Activated CD4-positive, alpha-beta T cell treated with anti-CD3 and anti-CD28 coated beads for 36 hours (primary cell): ENCODE measurements around the gene MAP7. TPM values are rescaled to one million over a fixed set of nuclear protein-coding genes. Genes with fewer than 3 reads are reported as not detected.

Source experiments
- ATAC-seq: fragments of 200-7000 bp; cut with Tn5 transposase; one replicate; pipeline ENCODE4 v1.10.0; 2021; ENCODE audit warnings: mild to moderate bottlenecking, moderate library complexity
- CTCF ChIA-PET: fragments of 350-600 bp; sonication (Branson Sonifier 250); formaldehyde crosslinking; loops from one replicate; lab custom pipeline; 2021; ENCODE audit warnings: antibody characterized with exemption; lab: Charles Lee
- POLR2A ChIA-PET: fragments of 350-600 bp; sonication (Branson Sonifier 250); formaldehyde crosslinking; loops from one replicate; lab custom pipeline; 2021; ENCODE audit warnings: antibody characterized with exemption, inconsistent platforms; lab: Charles Lee
- DNase-seq: peaks from one replicate; pipeline ENCODE4 v3.0.0-alpha.2; 2020
- H3K27ac Mint-ChIP-seq: one replicate; pipeline ENCODE4 v1.8.0; 2021; ENCODE audit warnings: mixed read lengths
- H3K27me3 Mint-ChIP-seq: one replicate; pipeline ENCODE4 v1.8.0; 2021; ENCODE audit warnings: mixed read lengths
- H3K36me3 Mint-ChIP-seq: one replicate; pipeline ENCODE4 v1.8.0; 2021; ENCODE audit warnings: low read depth, mixed read lengths
- H3K4me1 Mint-ChIP-seq: one replicate; pipeline ENCODE4 v1.8.0; 2021; ENCODE audit warnings: mixed read lengths
- H3K4me3 Mint-ChIP-seq: one replicate; pipeline ENCODE4 v1.8.0; 2021; ENCODE audit warnings: mild to moderate bottlenecking, moderate library complexity, mixed read lengths
- H3K9me3 Mint-ChIP-seq: one replicate; pipeline ENCODE4 v1.8.0; 2021; ENCODE audit warnings: low read depth, mixed read lengths
- intact Hi-C, 2 experiments: fragments of 100-400 bp; cut with DNase I in 1 of 2; cut with micrococcal nuclease in 1 of 2; formaldehyde crosslinking; loops; one replicate each; pipeline versions ENCODE4 v1.14.2 to v1.15.1; 2022 to 2024; cut with DNase I, micrococcal nuclease
- total RNA-seq, 2 experiments: library from RNA; stranded (reverse); gene quantifications; one replicate each; pipeline ENCODE4 v1.2.3, GENCODE V29; 2021

Gene MAP7
- total RNA-seq, 2 experiments from 2014 or later = 2.1 to 3.1 TPM

DNA sequence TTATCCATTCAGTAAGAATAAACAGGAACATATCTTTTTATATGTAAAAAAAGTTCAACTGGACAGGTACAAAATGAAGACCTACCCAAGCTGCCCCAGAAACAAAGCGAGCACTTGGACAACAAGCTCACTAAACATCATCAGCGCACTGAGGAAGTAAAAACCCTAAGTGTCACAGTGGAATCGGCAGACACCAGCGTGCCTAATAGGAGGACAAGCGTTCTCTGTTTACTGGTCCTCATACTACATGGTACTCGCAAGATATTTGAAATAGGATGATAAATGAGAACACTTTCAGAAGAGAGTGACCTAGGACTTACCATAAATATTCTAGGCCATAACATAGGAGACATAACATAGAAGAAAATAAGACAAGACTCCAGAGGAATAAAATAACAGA, 18.2 kb downstream of the MAP7 start:
- ChIA-PET POLR2A (no interaction called here), CTCF (no interaction called here)
- H3K36me3 Mint-ChIP-seq = no peaks in the 10 kb centered on the region
- H3K4me1 Mint-ChIP-seq = no peaks in the 10 kb centered on the region
- no peaks in the 10 kb centered on the region for H3K9me3 Mint-ChIP-seq
- ATAC-seq = no peak
- intact Hi-C loops = no loop called here
- peaks cover 5% of the 10 kb centered on the region for H3K27me3 Mint-ChIP-seq
- H3K27ac Mint-ChIP-seq = no peak overlapping the region
- no peak overlapping the region for H3K4me3 Mint-ChIP-seq
- DNase-seq = no peak

DNA sequence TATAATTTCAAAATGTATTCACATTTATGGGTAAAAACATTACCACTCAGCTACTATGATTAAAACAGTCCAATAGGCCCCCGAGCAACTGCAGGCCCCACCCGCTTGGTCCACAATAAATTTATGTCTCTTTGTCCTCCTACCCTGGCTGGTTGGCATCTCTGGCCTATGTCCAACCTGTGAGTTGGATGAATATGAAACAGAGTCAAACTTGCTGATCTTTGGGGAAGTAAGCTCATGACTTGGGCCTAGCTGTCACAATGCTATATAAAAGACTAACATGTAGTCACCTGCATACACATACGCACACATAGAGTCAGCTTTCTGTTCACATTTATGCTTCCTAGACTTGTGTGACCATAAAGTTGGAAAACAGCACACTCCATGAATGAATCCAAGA, 20.5 kb downstream of the MAP7 start:
- ChIA-PET CTCF (interaction anchor here (0.8 to 1.2 kb wide), 3 partner anchors 18 to 22 kb away, joined by 3 to 4 read pairs (median 4); partner anchors contain the start of gene MAP7), POLR2A (no interaction called here)
- Mint-ChIP-seq H3K27me3 (peaks cover 5% of the 10 kb centered on the region), H3K4me3 (no peak overlapping the region), H3K4me1 (peaks cover 18% of the 10 kb centered on the region), H3K9me3 (no peaks in the 10 kb centered on the region), H3K36me3 (no peaks in the 10 kb centered on the region), H3K27ac (no peak overlapping the region)
- intact Hi-C loops = no loop called here
- no peak for ATAC-seq
- DNase-seq = no peak

DNA sequence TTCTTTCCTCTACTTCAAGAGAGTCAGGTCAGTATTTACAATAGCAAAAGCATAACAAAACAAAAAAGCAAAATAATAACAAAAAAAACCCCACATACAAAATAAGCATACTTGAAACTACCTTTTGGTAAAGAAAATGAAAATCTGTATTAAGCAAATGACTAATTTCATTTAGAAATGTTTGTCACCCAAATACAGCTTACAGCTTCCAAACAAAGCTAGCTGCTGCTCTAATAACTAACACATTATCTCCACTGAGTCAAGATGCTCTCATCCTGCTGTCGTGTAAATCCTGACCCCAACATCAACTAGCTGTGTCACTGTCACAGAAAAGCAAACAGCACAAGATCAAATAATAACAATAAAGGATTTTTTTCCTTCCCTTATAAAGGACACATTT, 21.7 kb downstream of the MAP7 start:
- Mint-ChIP-seq H3K27me3 (peaks cover 2% of the 10 kb centered on the region), H3K9me3 (no peaks in the 10 kb centered on the region), H3K36me3 (no peaks in the 10 kb centered on the region), H3K27ac (no peak overlapping the region), H3K4me3 (no peak overlapping the region), H3K4me1 (peaks cover 20% of the 10 kb centered on the region)
- DNase-seq (no peak), ATAC-seq (no peak)
- intact Hi-C loops = no loop called here
- CTCF ChIA-PET = no interaction called here
- POLR2A ChIA-PET = no interaction called here

DNA sequence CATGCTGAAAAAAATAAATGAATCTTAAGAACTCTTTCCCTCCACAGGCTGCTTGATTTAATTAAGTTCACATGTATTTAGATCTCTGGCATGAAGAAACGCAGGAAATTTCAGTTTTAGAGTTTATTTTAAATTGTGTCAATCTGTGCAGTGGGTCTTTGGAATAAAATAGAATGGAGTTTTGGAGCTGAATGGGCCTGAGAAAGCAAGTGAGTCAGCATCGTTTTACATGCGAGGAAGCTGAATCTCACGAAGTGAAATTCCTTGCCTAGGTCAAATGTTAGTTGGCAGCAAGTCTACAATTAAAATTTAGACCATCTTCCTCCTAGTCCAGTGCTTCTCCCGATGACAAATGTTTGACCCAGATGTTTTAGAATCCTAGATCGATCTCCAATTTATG, 22.4 kb downstream of the MAP7 start:
- Mint-ChIP-seq H3K4me3 (no peak overlapping the region), H3K36me3 (no peaks in the 10 kb centered on the region), H3K4me1 (peaks cover 20% of the 10 kb centered on the region), H3K27ac (no peak overlapping the region), H3K9me3 (no peaks in the 10 kb centered on the region), H3K27me3 (peaks cover 2% of the 10 kb centered on the region)
- POLR2A ChIA-PET = no interaction called here
- CTCF ChIA-PET = no interaction called here
- DNase-seq (no peak), ATAC-seq (no peak)
- intact Hi-C loops = no loop called here

DNA sequence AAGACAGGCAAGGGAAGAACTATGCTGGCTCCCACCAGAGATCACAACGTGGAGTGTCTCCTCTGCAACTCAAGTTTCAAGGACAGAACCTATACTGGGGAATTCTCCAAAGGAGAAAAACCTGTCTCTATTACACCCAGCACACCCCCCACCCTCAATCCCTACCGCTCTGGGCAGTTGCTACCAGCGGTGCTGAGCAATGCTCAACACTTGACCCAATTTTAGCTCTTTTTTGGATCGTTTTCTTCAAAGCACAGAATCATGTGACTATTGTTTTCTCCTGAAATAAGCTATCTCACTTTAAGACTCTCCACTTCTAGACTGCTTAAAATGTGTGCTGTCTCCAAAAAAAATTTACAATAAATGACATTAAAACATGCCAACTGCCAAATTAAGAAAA, 23.3 kb downstream of the MAP7 start:
- ChIA-PET CTCF (interaction anchor here (1.0 to 2.6 kb wide), 5 partner anchors 14 to 204 kb away, joined by 3 to 13 read pairs (median 5); no protein-coding TSS in a partner anchor), POLR2A (no interaction called here)
- ATAC-seq (no peak), DNase-seq (no peak)
- H3K36me3 Mint-ChIP-seq = no peaks in the 10 kb centered on the region
- peak overlapping the region; percentile 53 for H3K4me3 Mint-ChIP-seq
- intact Hi-C loops = no loop called here
- H3K9me3 Mint-ChIP-seq = no peaks in the 10 kb centered on the region
- no peak overlapping the region for H3K27ac Mint-ChIP-seq
- H3K27me3 Mint-ChIP-seq = peaks cover 2% of the 10 kb centered on the region
- H3K4me1 Mint-ChIP-seq = peaks cover 20% of the 10 kb centered on the region

DNA sequence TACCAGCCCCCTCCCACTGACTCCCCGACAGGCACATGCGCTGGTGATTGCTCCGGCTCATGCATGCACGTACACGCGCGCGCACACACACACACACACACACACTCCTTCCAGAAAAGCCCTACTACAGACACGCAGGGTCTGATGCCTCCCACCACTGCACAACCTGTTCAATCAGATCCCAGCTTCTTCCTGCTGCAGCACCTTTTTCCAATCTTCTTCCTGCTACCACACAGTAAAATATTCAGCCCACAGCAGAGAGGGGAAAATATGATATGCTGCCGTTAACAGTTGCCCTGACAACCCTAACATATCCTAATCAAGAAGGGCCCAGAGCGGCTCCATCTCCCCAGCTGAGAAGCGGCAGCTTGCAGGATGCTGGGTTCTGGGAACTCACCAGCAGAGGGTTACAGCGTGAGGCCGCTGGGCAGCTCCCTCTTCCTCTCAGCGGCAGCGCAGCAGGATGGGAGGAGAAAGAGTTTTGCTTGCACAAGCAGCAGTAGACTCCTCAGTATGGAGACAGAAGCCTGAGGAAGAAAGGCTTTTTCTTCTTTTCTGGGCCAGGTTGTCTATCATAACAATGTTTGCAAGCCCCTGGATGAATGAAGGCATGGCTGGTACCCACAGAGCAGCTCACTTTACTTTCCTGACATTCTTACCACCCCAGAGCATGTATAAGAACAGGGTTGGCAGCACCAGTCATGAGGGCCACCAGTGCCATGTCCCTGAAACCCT, 23.9 kb downstream of the MAP7 start:
- ATAC-seq (peak; percentile 95), DNase-seq (peak; percentile 72)
- Mint-ChIP-seq H3K27me3 (peaks cover 2% of the 10 kb centered on the region), H3K27ac (peak overlapping the region; percentile 11), H3K4me3 (peak overlapping the region; percentile 53), H3K9me3 (no peaks in the 10 kb centered on the region), H3K36me3 (no peaks in the 10 kb centered on the region), H3K4me1 (peaks cover 20% of the 10 kb centered on the region)
- intact Hi-C loops = no loop called here
- POLR2A ChIA-PET = interaction anchor here (0.9 kb wide), 1 partner anchor 270 kb away, joined by 3 read pairs; no protein-coding TSS in a partner anchor
- CTCF ChIA-PET = interaction anchor here (1.0 to 2.6 kb wide), 5 partner anchors 14 to 203 kb away, joined by 3 to 13 read pairs (median 5); no protein-coding TSS in a partner anchor

DNA sequence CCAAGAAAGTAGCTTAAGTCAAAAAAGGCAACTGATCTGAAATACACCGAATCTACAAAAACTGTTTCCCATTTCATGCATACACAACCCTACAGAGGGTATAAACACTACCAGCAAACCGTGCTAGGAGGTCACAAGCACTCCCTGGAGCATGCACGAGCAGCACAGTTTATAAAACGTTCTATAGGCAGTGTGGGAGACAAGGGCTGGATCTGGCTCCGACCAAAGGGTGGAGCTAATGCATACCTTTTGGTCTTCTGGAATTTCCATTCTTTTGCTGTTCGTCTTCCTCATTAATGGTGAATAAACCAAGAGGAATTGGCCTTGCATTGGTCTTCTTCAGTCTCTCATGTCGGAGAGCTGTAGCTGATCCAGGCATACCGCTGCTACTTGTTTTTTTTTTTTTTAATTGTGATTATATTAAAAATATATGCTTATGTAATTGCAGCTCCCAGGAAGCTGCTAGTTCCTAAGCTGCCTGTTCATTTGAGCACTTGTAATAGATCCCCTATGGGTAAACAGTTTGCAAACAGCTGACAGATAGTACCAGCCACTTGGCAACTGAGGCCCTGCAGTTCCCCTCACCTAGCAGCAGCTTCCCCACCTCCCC, 24.5 kb downstream of the MAP7 start:
- ChIA-PET CTCF (interaction anchor here (0.6 to 2.6 kb wide), 7 partner anchors 11 to 202 kb away, joined by 3 to 13 read pairs (median 4); no protein-coding TSS in a partner anchor), POLR2A (interaction anchor here (0.9 kb wide), 1 partner anchor 271 kb away, joined by 3 read pairs; no protein-coding TSS in a partner anchor)
- peak overlapping the region; percentile 53 for H3K4me3 Mint-ChIP-seq
- DNase-seq (no peak), ATAC-seq (no peak)
- peak overlapping the region; percentile 11 for H3K27ac Mint-ChIP-seq
- peaks cover 2% of the 10 kb centered on the region for H3K27me3 Mint-ChIP-seq
- peaks cover 20% of the 10 kb centered on the region for H3K4me1 Mint-ChIP-seq
- no peaks in the 10 kb centered on the region for H3K9me3 Mint-ChIP-seq
- H3K36me3 Mint-ChIP-seq = no peaks in the 10 kb centered on the region
- intact Hi-C loops = no loop called here

DNA sequence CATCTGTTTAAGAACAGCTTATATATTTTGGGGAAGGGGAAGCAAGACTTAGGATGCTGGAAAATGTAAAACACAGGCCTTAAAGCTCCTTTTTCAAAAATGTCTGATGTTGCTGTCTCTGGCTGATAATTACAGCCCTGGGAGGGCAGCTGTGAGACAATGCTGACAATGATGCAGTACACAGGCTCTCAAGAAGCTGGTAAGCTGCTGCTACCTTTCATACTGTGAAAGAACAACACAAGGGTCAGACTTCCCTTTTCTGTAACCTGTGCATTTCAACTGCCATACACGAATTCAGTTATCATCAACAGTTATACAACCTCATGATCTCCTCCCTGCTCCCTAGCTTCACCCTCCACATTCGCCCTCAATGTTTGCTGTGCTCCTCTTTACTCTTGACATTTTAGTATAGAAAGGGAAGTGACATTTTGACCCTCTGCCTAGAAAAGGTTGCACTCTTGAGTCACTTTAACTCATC, 25.2 kb downstream of the MAP7 start:
- no peak overlapping the region for H3K27ac Mint-ChIP-seq
- intact Hi-C loops = no loop called here
- DNase-seq (no peak), ATAC-seq (no peak)
- peaks cover 2% of the 10 kb centered on the region for H3K27me3 Mint-ChIP-seq
- ChIA-PET POLR2A (no interaction called here), CTCF (interaction anchor here (0.6 to 2.6 kb wide), 3 partner anchors 12 to 98 kb away, joined by 3 to 13 read pairs (median 3); no protein-coding TSS in a partner anchor)
- H3K36me3 Mint-ChIP-seq = no peaks in the 10 kb centered on the region
- H3K4me3 Mint-ChIP-seq = peak overlapping the region; percentile 0
- peaks cover 20% of the 10 kb centered on the region for H3K4me1 Mint-ChIP-seq
- H3K9me3 Mint-ChIP-seq = no peaks in the 10 kb centered on the region

DNA sequence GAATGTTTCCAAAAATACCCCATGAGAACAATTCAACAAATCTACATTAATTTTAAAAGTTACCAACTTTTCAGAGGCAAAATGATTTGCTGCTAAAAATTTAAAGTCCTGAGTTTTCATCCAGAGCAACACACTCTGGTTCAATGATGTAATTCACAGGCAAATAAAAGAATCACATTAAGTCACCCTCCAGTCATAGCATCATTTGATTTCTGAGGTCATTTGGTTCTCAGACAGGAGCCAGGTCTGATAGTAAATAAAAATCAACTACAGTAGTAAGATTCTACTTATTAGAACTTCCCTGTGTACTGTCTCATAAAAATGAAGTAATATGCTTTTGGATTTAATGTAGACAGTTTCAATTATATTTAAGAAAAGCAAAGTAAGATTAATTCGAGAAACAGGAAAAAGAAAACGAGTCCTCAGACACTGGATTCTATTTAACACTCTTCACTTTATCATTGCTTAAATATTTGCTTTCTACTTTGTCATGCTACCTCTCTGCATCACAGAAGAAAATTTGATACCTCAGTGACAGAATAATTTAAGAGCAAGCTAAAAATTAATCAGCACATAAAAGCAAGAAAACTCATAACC, 25.8 kb downstream of the MAP7 start:
- POLR2A ChIA-PET = no interaction called here
- peaks cover 20% of the 10 kb centered on the region for H3K4me1 Mint-ChIP-seq
- ATAC-seq = no peak
- intact Hi-C loops = no loop called here
- no peak overlapping the region for H3K4me3 Mint-ChIP-seq
- no peaks in the 10 kb centered on the region for H3K9me3 Mint-ChIP-seq
- H3K36me3 Mint-ChIP-seq = no peaks in the 10 kb centered on the region
- CTCF ChIA-PET = interaction anchor here (0.8 kb wide), 1 partner anchor 13 kb away, joined by 3 read pairs; no protein-coding TSS in a partner anchor
- H3K27ac Mint-ChIP-seq = no peak overlapping the region
- H3K27me3 Mint-ChIP-seq = peaks cover 2% of the 10 kb centered on the region
- no peak for DNase-seq

DNA sequence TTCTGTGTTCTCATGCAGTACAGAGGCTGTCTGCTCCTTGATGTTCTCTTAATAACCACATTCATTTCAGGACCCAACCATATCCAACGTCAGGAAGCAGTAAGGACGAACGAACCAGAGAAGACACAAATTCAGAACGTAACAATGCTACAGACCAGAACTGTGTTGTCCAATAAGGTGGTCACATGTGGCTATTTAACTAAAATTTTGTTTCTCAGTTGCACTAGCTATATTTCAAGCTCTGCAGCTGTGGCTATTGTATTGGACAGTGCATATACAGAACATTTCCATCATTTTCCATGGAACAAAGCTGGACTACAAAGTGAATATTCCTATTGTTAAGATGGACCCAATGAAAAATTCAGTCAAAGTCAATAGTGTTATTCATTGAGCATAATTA, 27.0 kb downstream of the MAP7 start:
- Mint-ChIP-seq H3K4me3 (no peak overlapping the region), H3K36me3 (no peaks in the 10 kb centered on the region), H3K27me3 (peaks cover 2% of the 10 kb centered on the region), H3K27ac (no peak overlapping the region), H3K4me1 (peaks cover 20% of the 10 kb centered on the region), H3K9me3 (no peaks in the 10 kb centered on the region)
- POLR2A ChIA-PET = no interaction called here
- ATAC-seq (no peak), DNase-seq (no peak)
- CTCF ChIA-PET = no interaction called here
- intact Hi-C loops = no loop called here

DNA sequence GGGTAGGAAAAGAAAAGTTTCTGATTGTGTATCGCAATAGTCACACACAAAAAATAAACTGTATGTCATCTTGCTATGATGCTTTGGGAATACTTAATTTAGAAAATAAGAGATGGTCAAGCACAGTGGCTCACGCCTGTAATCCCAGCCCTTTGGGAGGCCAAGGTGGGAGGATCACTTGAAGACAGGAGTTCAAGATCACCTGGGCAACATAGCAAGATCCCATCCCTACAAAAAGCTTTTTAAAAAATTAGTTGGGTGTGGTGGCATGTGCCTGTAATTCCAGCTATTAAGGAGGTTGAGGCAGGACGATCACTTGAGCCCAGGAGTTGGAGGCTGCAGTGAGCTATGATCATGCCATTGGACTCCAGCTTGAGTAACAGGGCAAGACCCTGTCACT, 27.6 kb downstream of the MAP7 start:
- POLR2A ChIA-PET = no interaction called here
- no peak overlapping the region for H3K27ac Mint-ChIP-seq

More for the DNA sequence above, 27.6 kb downstream of the MAP7 start:
- intact Hi-C loops = no loop called here
- Mint-ChIP-seq H3K4me3 (no peak overlapping the region), H3K27me3 (no peaks in the 10 kb centered on the region), H3K4me1 (peaks cover 20% of the 10 kb centered on the region), H3K9me3 (no peaks in the 10 kb centered on the region), H3K36me3 (no peaks in the 10 kb centered on the region)
- ATAC-seq (no peak), DNase-seq (no peak)
- CTCF ChIA-PET = no interaction called here
